Activated CD4-positive, alpha-beta T cell treated with anti-CD3 and anti-CD28 coated beads, Interleukin-10, Interleukin-2, amounts not matched to agents 100 ng/mL and 50 ng/mL, durations not matched to agents 16 hours and 8 hours (primary cell): ENCODE results near the gene SHROOM3.
A peak's percentile ranks its signal among the peaks of the same experiment; 100 is the strongest.

Experiments used
- DNase-seq: peaks from one replicate; pipeline ENCODE4 v3.0.0-alpha.2; 2020

The SHROOM3 gene

DNA sequence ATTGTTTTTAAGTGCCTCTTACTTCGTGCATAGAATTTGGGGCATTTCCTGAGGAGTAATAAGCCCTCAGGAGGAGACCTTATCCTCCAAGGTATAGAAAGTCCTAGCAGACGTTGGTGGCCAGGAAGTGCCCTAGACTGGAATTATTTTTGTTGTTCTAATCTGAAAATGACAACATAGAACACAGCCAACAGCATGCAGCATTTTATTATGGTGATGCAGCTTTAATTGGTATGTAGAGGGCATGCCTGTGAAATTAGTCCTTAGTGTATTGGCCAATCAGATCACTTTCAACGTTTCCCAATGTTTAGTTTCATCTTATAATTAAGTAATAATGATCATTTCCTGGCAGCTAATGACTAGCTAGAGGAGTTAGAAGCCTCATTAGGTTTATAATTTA is 199.2 kb downstream of the SHROOM3 start:
- DNase-seq, result no peak

DNA sequence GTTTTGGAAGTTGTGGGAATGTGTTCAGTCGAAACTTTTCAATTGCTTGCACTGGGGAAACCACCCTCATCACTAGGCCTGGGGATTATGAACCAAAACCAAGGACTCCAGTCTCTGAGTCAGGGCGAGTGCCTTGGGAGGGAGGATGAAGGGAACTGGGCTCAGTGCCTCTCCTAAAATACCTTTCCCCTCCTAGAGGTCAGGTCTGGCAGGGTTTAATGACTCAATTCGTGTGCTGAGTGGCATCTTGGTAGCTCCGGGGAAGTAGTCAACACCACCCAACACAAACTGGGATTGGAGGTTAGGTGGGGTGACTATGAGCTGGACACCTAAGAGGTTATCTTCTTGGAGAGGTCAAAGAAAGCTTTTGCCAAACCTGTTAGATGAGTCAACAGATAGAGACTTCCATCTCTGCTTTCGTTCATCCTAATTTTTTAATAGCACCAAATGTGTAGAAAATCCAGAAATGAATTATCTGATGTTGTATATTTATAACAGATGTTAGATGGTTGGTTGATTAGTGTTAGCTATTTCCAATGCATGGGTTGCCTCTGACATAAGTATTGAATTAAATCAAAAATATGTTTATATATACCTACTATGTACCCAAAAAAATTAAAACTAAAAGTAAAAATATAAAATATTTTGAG is 202.8 kb downstream of the SHROOM3 start:
- no peak for DNase-seq

DNA sequence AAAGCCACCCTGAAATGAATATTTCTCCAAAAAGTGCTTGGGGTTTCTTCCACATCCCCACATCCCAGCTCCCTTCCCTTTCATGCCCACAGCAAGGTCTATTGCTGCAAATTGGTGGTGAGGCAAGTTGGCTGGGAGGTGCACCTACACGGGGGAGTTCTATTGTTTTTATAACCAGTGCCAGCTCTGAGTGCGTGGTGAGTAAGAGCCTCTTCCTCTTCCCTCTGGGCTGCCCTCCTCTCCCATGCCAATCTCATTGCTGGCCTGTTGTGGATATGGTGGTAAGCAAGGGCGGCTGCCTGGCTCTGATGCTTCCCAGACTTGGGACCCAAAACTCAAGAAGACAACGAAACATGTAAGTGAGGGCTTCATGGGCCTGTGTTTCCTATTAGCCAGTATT is 204.3 kb downstream of the SHROOM3 start:
- no peak for DNase-seq

DNA sequence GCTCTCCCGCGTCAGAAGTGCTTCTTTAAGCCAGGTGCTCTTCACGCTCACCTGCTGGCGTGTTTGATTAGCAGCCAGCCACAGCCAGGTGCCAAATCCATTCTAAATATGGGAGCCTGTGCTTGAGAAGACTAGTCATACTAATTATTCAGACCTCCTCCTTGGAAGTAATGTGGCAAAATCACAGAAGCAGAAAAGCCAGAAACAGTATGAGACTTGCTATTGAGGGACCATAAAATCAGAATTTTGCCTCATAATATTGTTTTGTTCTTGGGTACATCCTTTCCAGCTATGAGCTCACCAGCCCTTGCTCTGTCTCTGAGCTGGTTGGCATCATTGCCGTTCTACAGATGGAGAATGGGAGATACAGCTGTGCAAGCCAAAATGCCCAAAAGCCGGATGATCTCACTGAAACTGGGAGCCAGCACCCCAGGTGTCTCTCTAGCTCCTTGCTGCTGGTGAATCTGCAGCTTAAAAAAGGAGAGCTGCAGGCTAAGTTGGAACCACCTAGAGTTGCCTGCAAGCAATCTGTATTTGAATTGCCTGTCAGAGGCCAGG is 205.4 kb downstream of the SHROOM3 start:
- no peak for DNase-seq

DNA sequence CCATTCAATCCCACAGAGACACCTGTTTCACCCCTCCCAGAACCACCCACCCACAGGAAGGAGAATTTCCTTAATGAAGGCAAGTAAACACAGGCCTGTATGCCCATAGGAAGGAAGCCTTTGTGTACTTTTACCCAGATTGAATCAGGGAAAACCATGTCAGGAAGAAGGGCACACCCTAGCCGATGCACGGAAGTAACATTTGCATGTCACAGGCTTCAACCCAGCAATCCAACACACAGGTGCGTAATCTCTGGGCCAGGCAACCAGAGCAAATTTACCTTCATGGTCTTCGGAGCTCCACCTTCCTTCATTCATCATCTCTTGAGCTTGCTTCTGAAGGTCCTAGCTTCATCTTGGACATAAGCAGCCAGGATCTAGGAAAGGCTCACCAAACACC is 206.3 kb downstream of the SHROOM3 start:
- no peak for DNase-seq

DNA sequence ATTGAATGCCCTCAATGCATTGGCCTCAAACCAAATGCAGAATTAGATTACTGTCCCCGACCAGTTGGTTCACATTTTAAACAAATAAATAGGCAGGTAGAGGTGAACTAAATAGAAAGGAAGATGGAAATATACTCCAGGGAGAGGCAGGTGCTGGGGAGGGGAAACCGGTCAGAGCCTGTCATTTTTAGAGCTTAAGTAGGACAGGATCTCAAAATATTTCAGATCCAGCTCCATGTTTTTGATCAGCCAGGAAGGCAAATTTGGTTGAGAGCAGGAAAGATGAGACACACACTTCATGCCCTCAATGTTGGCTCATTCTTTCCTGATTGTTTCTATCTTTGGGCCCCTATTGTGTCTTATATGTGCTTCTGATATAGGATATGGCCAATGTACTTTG is 206.7 kb downstream of the SHROOM3 start:
- DNase-seq, result no peak

DNA sequence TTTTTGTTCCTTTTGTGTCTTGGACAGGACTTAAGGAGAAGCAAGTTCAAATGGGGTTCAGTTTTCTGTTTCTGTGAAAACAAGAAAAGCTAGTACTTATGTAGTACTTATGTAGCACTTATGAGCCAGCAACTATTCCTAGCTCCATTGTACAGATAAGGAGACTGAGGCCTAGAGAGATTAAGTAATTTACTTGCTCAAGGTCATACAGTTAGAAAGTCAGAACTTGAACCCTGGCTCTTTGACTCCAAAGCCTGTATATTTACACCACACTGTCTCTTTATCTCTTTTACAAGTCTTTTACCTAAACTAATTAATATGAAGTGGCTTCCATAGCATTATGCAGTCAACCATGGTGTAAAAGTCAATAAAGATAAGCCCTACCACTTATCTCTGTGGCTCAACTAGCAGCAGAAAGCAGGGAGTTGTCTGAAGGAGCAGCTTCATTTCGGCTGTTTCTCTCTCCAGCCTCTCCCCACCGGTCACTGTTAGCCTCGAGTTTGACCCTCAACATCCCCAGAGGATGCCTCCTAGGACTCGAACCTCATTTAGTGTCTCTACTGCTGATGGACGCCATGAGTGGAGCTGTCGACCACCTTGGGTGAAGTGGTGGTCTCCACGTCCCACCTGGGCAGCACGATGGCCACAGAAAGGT is 209.9 kb downstream of the SHROOM3 start:
- DNase-seq, result no peak

DNA sequence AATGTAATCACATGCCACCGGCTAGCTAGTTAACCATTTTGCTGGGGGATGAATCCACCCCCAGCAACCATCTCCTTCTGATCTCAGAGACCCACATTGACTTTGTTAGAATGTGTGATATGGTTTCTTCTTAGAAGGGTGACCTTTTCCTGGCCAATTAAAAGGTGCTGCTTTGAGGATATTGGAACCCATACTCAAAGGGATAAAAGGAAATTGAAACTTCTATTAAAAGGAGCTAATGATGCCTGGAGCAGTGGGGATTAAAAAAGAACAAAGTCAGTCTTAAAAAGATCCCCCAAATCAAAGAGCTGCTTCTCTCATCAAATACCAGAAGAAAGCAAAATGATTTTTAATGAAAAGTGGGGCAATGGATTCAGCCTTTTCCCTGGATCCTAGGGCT is 214.1 kb downstream of the SHROOM3 start:
- no peak for DNase-seq

DNA sequence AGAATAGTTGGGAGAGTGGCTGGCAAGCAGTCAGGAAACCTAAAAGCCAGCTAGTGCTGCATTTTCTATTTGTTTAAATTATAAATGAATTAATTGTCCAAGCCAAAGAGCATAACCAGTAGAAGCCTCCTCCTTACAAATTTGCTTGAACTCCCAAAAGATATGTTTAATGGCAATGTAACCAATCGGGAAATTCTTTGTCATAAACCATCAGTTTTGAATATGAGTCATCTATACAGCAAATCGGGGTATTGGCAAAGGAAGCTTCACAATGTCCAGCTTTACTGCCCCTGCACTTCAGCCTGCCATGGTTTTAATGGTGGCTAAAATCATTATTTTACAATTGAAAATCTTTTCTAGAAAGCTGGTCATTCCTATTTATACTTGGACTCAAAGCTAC is 216.6 kb downstream of the SHROOM3 start:
- DNase-seq, result no peak

DNA sequence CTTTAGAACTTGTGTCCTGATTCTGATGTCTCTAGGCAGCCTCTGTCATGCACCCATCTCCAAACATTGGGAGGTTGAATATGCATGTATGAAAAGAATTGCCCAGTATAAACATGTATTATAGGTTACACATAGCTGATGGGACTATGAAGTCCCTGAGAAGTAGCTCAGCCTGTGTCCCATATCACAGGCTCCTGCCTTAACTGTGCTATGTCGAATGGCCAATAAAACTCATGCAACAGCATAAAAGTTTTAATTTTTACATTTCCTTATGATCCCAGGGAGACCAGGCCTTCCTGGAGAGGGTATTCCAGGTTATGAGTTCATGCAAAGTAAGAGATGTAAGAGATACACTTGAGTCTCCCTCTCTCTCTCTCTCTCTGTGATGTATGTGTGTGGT is 217.4 kb downstream of the SHROOM3 start:
- DNase-seq, result no peak

DNA sequence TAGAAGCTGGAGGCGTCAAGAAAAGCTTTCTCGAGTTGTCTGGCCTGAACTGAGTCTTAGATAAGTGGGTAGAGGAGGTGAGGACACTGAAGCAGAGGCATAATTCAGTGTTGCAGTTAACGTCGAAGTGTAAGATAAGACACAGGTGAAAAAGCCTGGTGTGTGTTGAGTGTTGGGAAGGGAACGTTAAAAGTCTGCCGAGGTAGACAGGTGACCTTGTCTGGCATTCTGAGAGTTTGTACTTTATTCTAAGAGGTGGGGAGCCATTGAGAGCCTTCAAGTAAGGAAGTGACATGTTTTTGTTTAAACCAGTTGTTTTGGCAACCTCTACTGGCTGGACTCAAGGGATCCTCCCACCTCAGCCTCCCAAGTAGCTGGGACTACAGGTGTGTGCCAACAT is 219.1 kb downstream of the SHROOM3 start:
- DNase-seq, result no peak

DNA sequence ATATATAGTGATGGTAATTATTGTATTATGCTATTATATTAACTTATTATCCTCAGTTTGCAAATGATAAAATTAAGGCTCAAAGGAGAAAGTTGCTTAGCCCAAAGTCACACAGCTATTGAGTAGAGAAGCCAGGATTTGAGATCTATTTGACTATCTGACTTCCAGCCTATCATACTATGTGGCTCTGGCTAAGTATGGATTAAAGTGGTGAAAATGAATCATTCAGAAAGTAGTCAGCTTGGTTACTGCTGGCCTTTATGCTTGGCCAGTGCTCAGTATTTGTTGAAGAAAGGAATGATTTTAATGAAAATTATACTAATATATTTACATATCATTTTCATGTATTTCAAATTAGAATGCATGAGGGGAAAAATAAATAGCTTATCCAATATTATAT is 219.8 kb downstream of the SHROOM3 start:
- DNase-seq, result no peak

DNA sequence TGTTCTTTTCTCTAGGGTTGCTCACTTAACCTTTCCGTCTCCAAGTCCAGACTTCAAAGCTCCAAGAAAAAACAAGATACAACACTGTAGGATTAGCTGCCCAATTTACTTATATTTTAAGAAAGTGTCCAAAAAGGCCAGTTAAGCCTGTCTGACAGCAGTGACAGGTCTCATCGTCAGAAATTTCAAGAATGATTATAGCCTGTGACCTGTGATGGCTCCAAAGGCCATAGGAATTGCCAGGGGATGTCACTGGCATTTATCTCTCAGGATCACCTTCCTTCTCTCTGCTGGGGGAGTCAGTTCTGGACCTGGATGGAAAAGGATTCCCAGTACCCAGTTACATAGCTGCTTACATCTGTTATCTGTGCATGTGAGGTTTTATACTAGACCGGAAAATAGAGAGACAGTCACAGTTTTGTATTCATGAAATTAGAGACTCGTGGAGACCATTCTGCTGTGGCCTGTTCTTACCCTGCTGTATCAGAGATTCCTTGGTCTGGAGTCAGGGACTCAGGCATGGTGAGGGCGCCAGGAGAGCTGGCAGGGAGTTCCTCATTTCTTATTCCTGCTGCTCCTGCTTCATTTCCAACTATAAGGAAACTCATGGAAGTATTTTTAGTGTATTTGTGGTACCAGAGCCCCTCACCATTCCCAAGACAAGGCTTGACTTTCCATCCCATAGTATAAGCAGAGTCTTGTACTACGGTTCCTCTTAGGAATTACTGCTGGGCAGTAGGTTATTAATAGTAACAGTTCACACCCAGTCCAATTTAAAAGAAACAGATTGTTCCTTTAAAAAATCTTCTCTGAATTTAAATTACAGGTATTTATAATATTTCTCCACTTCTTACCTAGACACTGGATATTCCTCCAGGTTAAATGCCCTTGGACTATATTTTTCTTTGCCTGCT is 220.8 kb downstream of the SHROOM3 start:
- DNase-seq, result no peak

DNA sequence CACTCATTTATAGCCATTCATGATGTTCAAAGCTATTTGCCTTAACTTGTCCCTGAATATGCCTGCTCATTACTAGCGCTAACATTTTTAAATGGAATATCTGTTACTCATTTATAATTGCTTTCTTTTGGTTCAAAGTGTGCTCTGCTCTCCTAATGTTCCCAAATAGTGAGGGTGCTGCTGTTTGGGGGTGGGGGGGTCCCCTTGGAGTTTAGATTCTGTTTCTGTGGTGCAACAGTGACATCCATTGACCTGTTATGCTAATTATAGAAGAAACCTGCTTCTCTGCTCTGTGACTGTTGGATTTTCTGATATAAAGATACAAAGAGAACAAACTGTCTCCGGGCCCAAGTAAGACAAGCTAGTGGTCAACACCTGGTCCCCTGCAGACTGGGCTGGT is 222.4 kb downstream of the SHROOM3 start:
- DNase-seq, result no peak

DNA sequence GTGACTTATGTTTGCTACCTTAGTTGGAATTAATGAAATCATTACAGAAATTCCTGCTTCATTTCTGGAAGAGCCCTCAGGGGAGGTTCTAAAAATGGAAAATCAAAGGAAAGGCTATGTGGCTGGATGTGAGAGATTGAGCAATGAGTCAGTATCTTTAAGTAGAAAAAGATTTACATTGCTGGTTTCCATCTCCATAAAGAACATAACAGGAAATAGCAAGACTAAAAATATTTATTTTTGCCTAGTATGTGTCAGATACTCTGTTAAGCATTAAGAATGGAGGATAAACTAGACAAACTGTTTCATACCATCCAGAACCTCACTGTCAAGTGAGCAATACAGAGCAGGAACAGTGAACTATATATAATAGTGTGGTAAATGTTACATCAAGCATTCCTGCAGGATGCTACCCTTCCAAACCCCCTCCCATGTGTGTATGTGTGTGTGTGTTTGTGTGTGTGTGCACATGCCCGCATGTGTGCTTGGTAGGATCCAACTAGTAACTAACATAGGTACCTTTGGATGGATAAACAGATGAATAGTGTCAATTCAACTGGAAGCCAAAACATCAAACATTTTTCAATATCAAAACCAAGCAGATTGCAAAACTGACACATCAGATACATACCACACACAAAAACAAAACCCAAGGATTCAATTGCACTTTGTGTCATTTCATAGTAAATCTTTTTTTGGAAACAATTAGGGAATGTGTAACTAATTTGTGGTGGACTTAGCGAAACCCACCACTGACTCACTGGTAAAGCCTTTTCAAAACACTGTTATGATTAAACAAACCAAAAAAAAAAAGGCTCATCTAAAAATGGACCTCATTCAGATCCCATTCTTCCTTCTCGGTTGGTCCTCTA is 223.4 kb downstream of the SHROOM3 start:
- DNase-seq, result no peak

DNA sequence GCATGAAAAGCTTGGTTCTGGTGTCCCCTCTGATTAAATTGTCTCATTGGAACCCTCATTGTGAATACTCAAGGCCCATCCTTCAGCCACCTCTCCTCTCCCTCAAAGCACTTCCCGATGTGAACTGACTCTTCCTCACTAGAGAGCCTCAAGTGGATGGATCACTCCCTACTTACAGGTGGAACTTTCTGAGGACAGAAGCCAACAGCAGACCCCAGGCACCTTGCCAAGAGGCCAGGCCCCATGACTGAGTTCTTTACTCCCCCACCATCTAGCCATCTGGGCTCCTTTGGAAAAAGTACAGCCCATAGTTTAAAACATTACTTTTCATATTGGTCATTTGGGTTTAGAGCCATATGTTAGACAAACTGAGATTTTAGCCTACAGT is 224.1 kb downstream of the SHROOM3 start:
- DNase-seq, result no peak

DNA sequence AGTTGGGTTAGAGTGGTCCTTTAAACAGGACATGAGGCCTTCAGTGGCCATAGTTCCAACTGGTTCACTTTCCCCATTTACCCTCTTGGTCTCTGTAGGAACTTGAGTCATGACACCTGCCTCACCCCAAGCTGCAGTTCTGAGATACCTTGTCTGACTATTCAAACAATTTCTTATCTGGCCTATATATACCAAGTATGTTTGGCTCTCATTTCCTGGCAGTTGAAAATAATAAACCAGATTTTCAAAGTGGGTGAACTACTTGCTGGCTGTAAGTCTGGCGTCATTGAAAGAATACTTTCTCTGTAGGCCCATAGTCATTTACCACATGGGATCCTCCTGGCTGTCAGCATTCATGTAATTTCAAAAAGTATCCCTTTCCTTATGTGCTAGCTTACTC is 228.8 kb downstream of the SHROOM3 start:
- DNase-seq, result no peak

DNA sequence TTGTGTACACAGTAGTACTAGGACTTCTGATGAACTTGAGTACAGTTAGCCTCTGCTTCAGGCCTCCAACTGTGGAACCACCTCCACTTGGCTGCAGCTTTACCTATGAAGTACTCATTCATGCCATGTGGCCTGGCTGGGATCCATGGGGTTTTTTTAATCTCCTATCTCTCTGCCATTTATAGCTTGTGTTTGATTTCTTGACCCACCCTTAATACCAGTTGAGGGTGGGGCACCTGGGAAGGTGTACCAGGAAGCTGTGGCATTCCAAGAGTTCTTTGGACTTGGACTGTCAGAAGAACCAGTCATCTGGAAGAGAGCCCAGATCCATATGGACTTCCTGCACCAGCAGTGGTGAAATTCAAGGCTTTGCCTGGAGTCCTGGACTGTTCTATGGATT is 230.1 kb downstream of the SHROOM3 start:
- no peak for DNase-seq

DNA sequence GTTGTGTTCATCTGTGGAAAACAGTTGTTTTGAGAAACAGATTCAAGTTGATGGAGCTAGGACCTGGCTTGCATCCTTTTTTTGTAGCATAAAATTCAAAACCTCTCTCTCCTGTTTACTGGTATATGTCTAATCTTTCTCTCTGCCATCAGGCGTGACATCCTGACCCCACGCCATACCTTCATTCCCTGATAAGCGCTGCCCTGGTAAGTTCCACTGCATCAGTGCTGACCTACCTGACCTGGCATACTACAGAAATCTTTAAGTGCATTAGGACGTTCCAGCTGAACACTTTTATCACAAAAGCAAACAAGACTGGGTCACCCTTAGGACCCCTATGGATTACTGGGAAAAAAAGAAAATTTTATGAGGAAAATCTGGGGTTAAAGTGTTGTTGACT is 230.7 kb downstream of the SHROOM3 start:
- DNase-seq, result no peak

DNA sequence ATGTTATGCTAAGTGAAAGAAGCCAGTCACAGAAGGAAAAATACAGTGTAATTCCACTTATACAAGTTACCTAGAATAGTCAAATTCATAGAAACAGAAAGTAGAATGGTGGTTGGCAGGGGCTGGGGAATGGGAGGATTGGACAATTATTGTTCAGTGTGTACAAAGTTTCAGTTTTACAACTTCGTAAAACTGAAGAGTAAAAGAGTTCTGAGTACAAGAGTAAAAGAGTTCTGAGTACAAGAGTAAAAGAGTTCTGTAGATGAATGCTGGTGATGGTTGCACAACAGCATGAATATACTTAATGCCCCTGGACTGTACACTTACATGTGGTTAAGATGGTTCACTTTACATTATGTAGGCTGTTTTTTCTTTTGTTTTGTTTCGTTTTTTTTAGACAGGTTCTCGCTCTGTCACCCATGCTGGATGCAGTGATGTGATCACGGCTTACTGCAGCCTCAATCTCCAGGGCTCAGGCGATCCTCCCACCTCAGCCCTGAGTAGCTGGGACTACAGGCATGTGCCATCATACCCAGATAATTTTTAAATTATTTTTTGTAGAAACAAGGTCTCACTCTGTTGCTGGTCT is 232.0 kb downstream of the SHROOM3 start:
- peak; percentile 18 for DNase-seq

DNA sequence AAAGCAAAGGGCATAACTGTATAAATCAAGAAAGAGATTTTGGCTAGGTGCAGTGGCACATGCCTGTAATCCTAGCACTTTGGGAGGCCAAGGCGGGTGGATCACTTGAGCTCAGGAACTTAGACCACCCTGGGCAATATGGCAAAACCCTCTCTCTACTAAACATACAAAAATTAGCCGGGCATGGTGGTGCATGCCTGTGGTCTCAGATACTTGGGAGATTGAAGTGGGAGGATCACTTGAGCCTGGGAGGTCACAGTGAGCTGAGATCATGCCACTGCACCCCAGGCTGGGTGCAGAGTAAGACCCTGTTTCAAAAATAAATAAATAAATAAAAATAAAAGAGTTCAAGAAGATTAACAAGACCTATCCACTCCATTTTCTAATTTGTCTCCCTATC is 235.6 kb downstream of the SHROOM3 start:
- DNase-seq, result no peak

DNA sequence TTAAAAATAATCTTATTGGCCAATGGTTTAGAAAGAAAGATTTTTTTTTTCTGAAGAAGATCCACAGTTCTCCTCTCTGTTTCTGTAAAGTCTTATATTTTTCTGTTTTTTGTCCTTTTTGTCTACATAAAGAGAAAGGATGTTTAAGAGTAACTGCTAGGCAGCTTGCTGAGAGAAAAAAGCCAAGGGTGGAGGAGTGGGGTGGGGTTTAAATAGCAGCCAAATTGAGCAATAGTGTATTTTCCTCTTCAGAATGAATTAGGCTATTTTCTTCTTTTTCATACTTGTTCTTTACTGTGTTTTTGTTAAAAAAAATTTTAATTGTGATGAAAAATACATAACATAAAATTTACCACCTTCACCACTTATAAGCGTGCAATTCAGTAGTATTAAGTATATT is 238.3 kb downstream of the SHROOM3 start:
- no peak for DNase-seq
